H1 (cell line): ENCODE results near the gene YEATS2. TPM values are rescaled to one million over a fixed set of nuclear protein-coding genes. Genes with fewer than 3 reads are reported as not detected.

ENCODE experiments used
- CTCF ChIA-PET: fragments of 300-600 bp; sonication (Branson Sonifier 250); formaldehyde crosslinking; loops from one replicate; lab custom pipeline; 2021; ENCODE audit not compliant: partially characterized antibody; lab: Charles Lee
- POLR2A ChIA-PET: fragments of 300-600 bp; sonication (Branson Sonifier 250); formaldehyde crosslinking; loops from one replicate; lab custom pipeline; 2021; ENCODE audit warnings: inconsistent platforms; ENCODE audit not compliant: partially characterized antibody; lab: Charles Lee
- DNase-seq, 2 experiments: peaks; one replicate each; pipeline versions ENCODE4 v3.0.0 to v3.0.0-alpha.2; 2010 to 2022; ENCODE audit warnings: low spot score in 2 of 2, low read depth in 1 of 2, mixed read lengths in 1 of 2
- FAIRE-seq: peaks from 2 replicates; lab custom pipeline; 2011; peaks lifted over from hg19 to GRCh38; lab: Jason Lieb, UNC
- H2AFZ ChIP-seq: 2 replicates; pipeline ENCODE4 v1.8.1; 2012; ENCODE audit warnings: low read length, inconsistent platforms
- H2AK5ac ChIP-seq: 2 replicates; pipeline ENCODE4 v1.6.1; 2013; ENCODE audit warnings: low read depth, low read length
- H2BK120ac ChIP-seq: replicated peaks from 2 replicates; pipeline ENCODE3; 2013; ENCODE audit warnings: low read depth, low read length, inconsistent platforms
- H2BK12ac ChIP-seq: 2 replicates; pipeline ENCODE4 v1.6.1; 2013; ENCODE audit warnings: low read depth, low read length
- H2BK15ac ChIP-seq: 2 replicates; pipeline ENCODE4 v1.6.1; 2013; ENCODE audit warnings: low read length
- H2BK20ac ChIP-seq: 2 replicates; pipeline ENCODE4 v1.6.1; 2013; ENCODE audit warnings: low read length
- H2BK5ac ChIP-seq: 2 replicates; pipeline ENCODE4 v1.6.1; 2013; ENCODE audit warnings: low read depth, low read length
- H3K14ac ChIP-seq: 2 replicates; pipeline ENCODE4 v1.6.1; 2013; ENCODE audit warnings: inconsistent platforms; ENCODE audit not compliant: insufficient read length
- H3K18ac ChIP-seq: 2 replicates; pipeline ENCODE4 v1.6.1; 2013; ENCODE audit warnings: low read length; ENCODE audit errors: extremely low read depth
- H3K23ac ChIP-seq: 2 replicates; pipeline ENCODE4 v1.6.1; 2013; ENCODE audit warnings: inconsistent platforms; ENCODE audit not compliant: insufficient read length
- H3K23me2 ChIP-seq: 2 replicates; pipeline ENCODE4 v1.6.1; 2013; ENCODE audit warnings: low read depth, low read length
- H3K27ac ChIP-seq: 2 replicates; pipeline ENCODE4 v1.6.1; 2011; ENCODE audit warnings: low read depth, low read length, inconsistent platforms
- H3K27me3 ChIP-seq, 4 experiments: replicated peaks in 1 of 4; 1 replicate in 1 of 4; 2 replicates in 3 of 4; pipeline versions ENCODE4 v1.6.1 to v1.8.1; 2011 to 2013; ENCODE audit warnings: low read length in 3 of 4, mild to moderate bottlenecking in 3 of 4, inconsistent platforms in 2 of 4, mixed read lengths in 2 of 4, moderate library complexity in 1 of 4; ENCODE audit not compliant: control insufficient read depth in 3 of 4, insufficient read depth in 3 of 4; ENCODE audit errors: extremely low read depth in 1 of 4
- H3K36me3 ChIP-seq, 4 experiments: 2 replicates each; pipeline versions ENCODE4 v1.6.1 to v1.8.1; 2011 to 2013; ENCODE audit warnings: mild to moderate bottlenecking in 4 of 4, low read length in 3 of 4, moderate library complexity in 2 of 4, control low read depth in 1 of 4, inconsistent platforms in 1 of 4; ENCODE audit not compliant: insufficient read depth in 4 of 4, control insufficient read depth in 2 of 4
- H3K4ac ChIP-seq: replicated peaks from 2 replicates; pipeline ENCODE3; 2013; ENCODE audit warnings: low read length, low read depth, mixed read lengths, inconsistent platforms; ENCODE audit not compliant: insufficient read length
- H3K4me1 ChIP-seq, 4 experiments: replicated peaks in 1 of 4; 1 replicate in 1 of 4; 2 replicates in 3 of 4; pipeline versions ENCODE4 v1.6.1 to v1.8.1; 2011 to 2013; ENCODE audit warnings: low read length in 3 of 4, inconsistent platforms in 2 of 4, mixed read lengths in 1 of 4; ENCODE audit not compliant: insufficient read depth in 4 of 4, control insufficient read depth in 3 of 4
- H3K4me2 ChIP-seq, 2 experiments: 2 replicates each; pipeline versions ENCODE4 v1.6.1 to v1.8.1; 2011 to 2013; ENCODE audit warnings: low read depth in 2 of 2, low read length in 2 of 2, control low read depth in 1 of 2, inconsistent platforms in 1 of 2, mild to moderate bottlenecking in 1 of 2; ENCODE audit not compliant: insufficient read depth in 1 of 2
- H3K4me3 ChIP-seq, 4 experiments: fragments of 200-600, 300-600 bp in 1 of 4; sonication (generic), shearing (Covaris generic), sonication (Bioruptor Twin) in 1 of 4; 2 replicates each; pipeline versions ENCODE4 v1.5.1 to v1.8.1; 2011 to 2016; ENCODE audit warnings: low read length in 4 of 4, low read depth in 3 of 4, control low read depth in 2 of 4, inconsistent platforms in 2 of 4, mild to moderate bottlenecking in 2 of 4, mixed read lengths in 1 of 4, moderate library complexity in 1 of 4; ENCODE audit not compliant: insufficient read depth in 2 of 4; ENCODE audit errors: extremely low read depth in 1 of 4
- H3K56ac ChIP-seq: replicated peaks from 2 replicates; pipeline ENCODE3; 2013; ENCODE audit warnings: low read depth, mild to moderate bottlenecking, mixed read lengths, low read length, inconsistent platforms; ENCODE audit not compliant: insufficient read length
- H3K79me1 ChIP-seq: 2 replicates; pipeline ENCODE4 v1.6.1; 2013; ENCODE audit warnings: low read depth, low read length, control low read depth
- H3K79me2 ChIP-seq, 2 experiments: 2 replicates each; pipeline versions ENCODE4 v1.6.1 to v1.8.1; 2012 to 2013; ENCODE audit warnings: low read length in 2 of 2, mild to moderate bottlenecking in 2 of 2, inconsistent platforms in 1 of 2; ENCODE audit not compliant: insufficient read depth in 2 of 2, control insufficient read depth in 1 of 2
- H3K9ac ChIP-seq, 4 experiments: replicated peaks in 1 of 4; 1 replicate in 1 of 4; 2 replicates in 3 of 4; pipeline versions ENCODE4 v1.6.1 to v1.8.1; 2011 to 2013; ENCODE audit warnings: low read depth in 3 of 4, low read length in 3 of 4, control low read depth in 2 of 4, mild to moderate bottlenecking in 2 of 4, moderate library complexity in 2 of 4, inconsistent platforms in 1 of 4; ENCODE audit errors: extremely low read depth in 1 of 4
- H3K9me3 ChIP-seq, 2 experiments: 2 replicates each; pipeline versions ENCODE4 v1.6.1 to v1.8.1; 2012 to 2013; ENCODE audit warnings: mild to moderate bottlenecking in 2 of 2, moderate library complexity in 2 of 2, control low read depth in 1 of 2, inconsistent platforms in 1 of 2, low read depth in 1 of 2, low read length in 1 of 2, mixed read lengths in 1 of 2; ENCODE audit not compliant: insufficient read depth in 2 of 2
- H4K20me1 ChIP-seq, 2 experiments: replicated peaks in 1 of 2; 2 replicates each; pipeline versions ENCODE3 to v1.8.1; 2011 to 2013; ENCODE audit warnings: inconsistent platforms in 2 of 2, low read length in 2 of 2, mild to moderate bottlenecking in 1 of 2; ENCODE audit not compliant: insufficient read depth in 2 of 2, control insufficient read depth in 1 of 2
- H4K5ac ChIP-seq: 2 replicates; pipeline ENCODE4 v1.6.1; 2013; ENCODE audit warnings: low read length, low read depth, mixed read lengths, inconsistent platforms; ENCODE audit not compliant: insufficient read length
- H4K8ac ChIP-seq: 2 replicates; pipeline ENCODE4 v1.8.0; 2013; ENCODE audit warnings: mild to moderate bottlenecking, moderate library complexity, low read length, inconsistent platforms; ENCODE audit not compliant: insufficient read depth; ENCODE audit errors: extremely low read depth
- H4K91ac ChIP-seq: replicated peaks from 2 replicates; pipeline ENCODE3; 2013; ENCODE audit warnings: low read length, mixed read lengths, inconsistent platforms; ENCODE audit not compliant: insufficient read length
- CEBPB ChIP-seq: IDR thresholded peaks from 2 replicates; pipeline ENCODE4 v1.6.1; 2012; ENCODE audit warnings: low read depth, low read length
- FOSL1 ChIP-seq: IDR thresholded peaks from 2 replicates; pipeline ENCODE4 v1.6.1; 2011; ENCODE audit warnings: mild to moderate bottlenecking, low read depth, low read length, moderate library complexity; ENCODE audit not compliant: insufficient read depth
- GABPA ChIP-seq: IDR thresholded peaks from 2 replicates; pipeline ENCODE4 v1.6.1; 2011; ENCODE audit warnings: mild to moderate bottlenecking, low read length, moderate library complexity, borderline replicate concordance; ENCODE audit not compliant: insufficient read depth
- SIX5 ChIP-seq: IDR thresholded peaks from 2 replicates; pipeline ENCODE4 v1.6.1; 2011; ENCODE audit warnings: mild to moderate bottlenecking, low read depth, low read length
- SP2 ChIP-seq: IDR thresholded peaks from 2 replicates; pipeline ENCODE4 v1.6.1; 2012; ENCODE audit warnings: mild to moderate bottlenecking, low read length, inconsistent platforms
- TBP ChIP-seq: IDR thresholded peaks from 2 replicates; pipeline ENCODE4 v1.6.1; 2011; ENCODE audit warnings: low read depth, low read length, improper control_type of control experiment
- polyA plus RNA-seq, 7 experiments: library from polyadenylated mRNA; depleted of rRNA in 3 of 7; stranded (reverse) in 5 of 7; unstranded in 2 of 7; fragments of >200 nt in 5 of 7; fragments of 200-250 nt in 2 of 7; gene quantifications; 1 replicate in 5 of 7; 2 replicates in 1 of 7; 4 replicates in 1 of 7; pipeline versions ENCODE4 v1.2.1 to v1.2.3, GENCODE V29; 2011 to 2013; ENCODE audit warnings: missing spikeins in 2 of 7, mixed read lengths in 2 of 7
- total RNA-seq: library from RNA; stranded (reverse); fragmentation: NEBNext Ultra II Directional; extraction: Animal tissue kit (Norgen Biotek cat#: 25700); gene quantifications from 2 replicates; pipeline ENCODE4 v1.2.1, GENCODE V29; 2021

YEATS2 gene
- total and polyA plus RNA-seq, 2 of the 8 experiments (the other 6 are each of a cell fraction or from before 2014, with no cell fraction given), result 35.3 to 53.7 TPM

GRCh38 chr3:183714622-183715021, 17.0 kb downstream of the YEATS2 start:
- H3K14ac ChIP-seq, result no peak overlapping the region
- no peak overlapping the region for H4K8ac ChIP-seq
- H3K9me3 ChIP-seq, result no peaks in the 10 kb centered on the region
- H3K23ac ChIP-seq, result no peak overlapping the region
- TF ChIP-seq SIX5, result no peak
- no peak for TF ChIP-seq GABPA
- no peak for TF ChIP-seq TBP
- TF ChIP-seq SP2, result no peak
- TF ChIP-seq FOSL1, result no peak
- TF ChIP-seq CEBPB, result no peak
- TF ChIP-seq, all 59 proteins: peak for 0
- H3K4ac ChIP-seq, result no peak overlapping the region
- H3K23me2 ChIP-seq, result no peaks in the 10 kb centered on the region
- H3K4me2 ChIP-seq, result no peak overlapping the region
- DNase-seq (no peak), FAIRE-seq (no peak)
- H2AK5ac ChIP-seq, result no peak overlapping the region
- CTCF ChIA-PET, result no interaction called here
- H4K91ac ChIP-seq, result no peak overlapping the region
- no peaks in the 10 kb centered on the region for H3K4me1 ChIP-seq
- H3K27me3 ChIP-seq, result no peaks in the 10 kb centered on the region
- H3K4me3 ChIP-seq, result no peak overlapping the region
- H4K5ac ChIP-seq, result no peak overlapping the region
- POLR2A ChIA-PET, result no interaction called here
- H3K18ac ChIP-seq, result no peak overlapping the region
- H2BK20ac ChIP-seq, result no peak overlapping the region
- H3K79me1 ChIP-seq, result no peaks in the 10 kb centered on the region
- no peak overlapping the region for H2AFZ ChIP-seq
- no peak overlapping the region for H2BK12ac ChIP-seq
- no peak overlapping the region for H3K27ac ChIP-seq
- H3K9ac ChIP-seq, result no peak overlapping the region
- H4K20me1 ChIP-seq, result peaks cover 0 to 2% of the 10 kb centered on the region in 2 experiments
- H3K36me3 ChIP-seq, result peaks cover 0 to 46% (median 18%) of the 10 kb centered on the region in 4 experiments; a peak in 5 of 8 replicates
- no peak overlapping the region for H2BK15ac ChIP-seq
- H2BK120ac ChIP-seq, result no peak overlapping the region
- no peak overlapping the region for H2BK5ac ChIP-seq
- peaks cover 0 to 54% of the 10 kb centered on the region in 2 experiments; a peak in 3 of 4 replicates for H3K79me2 ChIP-seq
- H3K56ac ChIP-seq, result no peak overlapping the region
